GM21737 (cell line): ENCODE results near the gene CMTR1.
"Not testable (repeated sequence)": the region's sequence is repeated elsewhere in the genome, so short reads cannot be mapped to it uniquely, and the experiment has no call there.

Source experiments
- ATAC-seq: cut with Tn5 transposase; IDR thresholded peaks from one replicate; pipeline ENCODE4 v1.9.1; 2021; ENCODE audit warnings: mild to moderate bottlenecking, moderate library complexity; ENCODE audit not compliant: unreplicated experiment

The CMTR1 gene

GRCh38 chr6:37491171-37491829 lies 58.3 kb downstream of the CMTR1 start:
- no peak for ATAC-seq

GRCh38 chr6:37491830-37492208 lies 58.8 kb downstream of the CMTR1 start:
- no peak for ATAC-seq

- ATAC-seq = no peak
Observed at GRCh38 chr6:37492236-37492972, 59.4 kb downstream of the CMTR1 start.

GRCh38 chr6:37492991-37493660 lies 60.1 kb downstream of the CMTR1 start:
- ATAC-seq = no peak

- ATAC-seq = no peak
Observed at GRCh38 chr6:37493661-37493995, 60.6 kb downstream of the CMTR1 start.

- no peak for ATAC-seq
Observed at GRCh38 chr6:37495244-37495934, 62.4 kb downstream of the CMTR1 start.

GRCh38 chr6:37496951-37497885 lies 64.2 kb downstream of the CMTR1 start:
- no peak for ATAC-seq

GRCh38 chr6:37499433-37500293 lies 66.6 kb downstream of the CMTR1 start, which contains the start of gene CCDC167:
TSS of gene CCDC167 (minus strand) at chr6:37499893. CDS start at chr6:37499863, 30 bp downstream.
- ATAC-seq = peak; percentile 93

GRCh38 chr6:37500294-37500608 lies 67.2 kb downstream of the CMTR1 start:
- no peak for ATAC-seq

GRCh38 chr6:37500904-37501303 lies 67.9 kb downstream of the CMTR1 start:
- not testable (repeated sequence) for ATAC-seq

- no peak for ATAC-seq
Observed at GRCh38 chr6:37501632-37502491, 68.8 kb downstream of the CMTR1 start.

- ATAC-seq = no peak
Observed at GRCh38 chr6:37502703-37503291, 69.8 kb downstream of the CMTR1 start.

- ATAC-seq = no peak
Observed at GRCh38 chr6:37503309-37503965, 70.4 kb downstream of the CMTR1 start.

GRCh38 chr6:37504024-37504423 lies 71.0 kb downstream of the CMTR1 start:
- no peak for ATAC-seq

- ATAC-seq = no peak
Observed at GRCh38 chr6:37506479-37506878, 73.5 kb downstream of the CMTR1 start.

GRCh38 chr6:37507077-37507476 lies 74.1 kb downstream of the CMTR1 start:
- no peak for ATAC-seq

GRCh38 chr6:37507690-37508421 lies 74.8 kb downstream of the CMTR1 start:
- ATAC-seq = no peak
